ENCODE measurements around the gene GRAMD1B.

GRCh38 chr11:123640029-123640428 lies 210.0 kb downstream of the GRAMD1B start:
- TF ChIP-seq CTCF (IDR thresholded peaks at IDR 0.05) (no peak), POLR2A (IDR thresholded peaks at IDR 0.05) (no peak)

All from esophagus squamous epithelium (tissue), 4 donors.